Breast epithelium (tissue), 3 donors: ENCODE data around the gene SMAD7.

Experiments used
- CTCF ChIP-seq, 3 donors: fragments of 450-650 bp; IDR thresholded peaks; one replicate each; pipeline ENCODE4 v1.5.1; 2016 to 2017; ENCODE audit warnings: antibody characterized with exemption in 3 of 3, mild to moderate bottlenecking in 3 of 3, moderate library complexity in 3 of 3
- POLR2A ChIP-seq: fragments of 450-650 bp; IDR thresholded peaks from one replicate; pipeline ENCODE4 v1.6.1; 2016; ENCODE audit warnings: antibody characterized with exemption, mild to moderate bottlenecking, moderate library complexity
- POLR2AphosphoS5 ChIP-seq, 3 donors: sonication (generic); formaldehyde crosslinking; IDR thresholded peaks; one replicate each; pipeline ENCODE4 v1.6.1; 2017; ENCODE audit warnings: antibody characterized with exemption in 3 of 3

GRCh38 chr18:48885924-48886400, 64.8 kb downstream of the SMAD7 start:
- TF ChIP-seq CTCF (IDR thresholded peaks at IDR 0.05) (no peak), POLR2A (no peak), POLR2AphosphoS5 (IDR thresholded peaks at IDR 0.05) (no peak)
